Measurements from ENCODE around the gene FEM1B. TPM values are rescaled to one million over a fixed set of nuclear protein-coding genes. Genes with fewer than 3 reads are reported as not detected.

The FEM1B gene
- total and polyA plus RNA-seq, 2 of the 8 experiments (the other 6 are each of a cell fraction or from before 2014, with no cell fraction given), result 36.1 to 83.8 TPM

GRCh38 chr15:68283401-68283800 lies 5.9 kb downstream of the FEM1B start (continued):
- TF ChIP-seq CHD7 (IDR thresholded peaks at IDR 0.05; ENCODE audit: insufficient replicate concordance, low read length), result no peak
- no peak for TF ChIP-seq PHF8 (conservative IDR thresholded peaks at IDR 0.05; ENCODE audit: low read depth, low read length)
- TF ChIP-seq TAF7 (optimal IDR thresholded peaks at IDR 0.05; ENCODE audit: borderline replicate concordance, low read depth, low read length), result no peak
- TF ChIP-seq TAF1 (IDR thresholded peaks at IDR 0.05; ENCODE audit: low read depth, low read length), result no peak
- TF ChIP-seq SUZ12 (IDR thresholded peaks at IDR 0.05; ENCODE audit: low read length), result no peak

Data from H1 (cell line).